Stimulated activated CD4-positive, alpha-beta T cell treated with anti-CD3 and anti-CD28 coated beads, TNF-alpha, amount 100 ng/mL, for 4 hours (primary cell): ENCODE data around the gene ACOX1.

Experiments
- DNase-seq, 3 experiments: peaks; one replicate each; pipeline ENCODE4 v3.0.0-alpha.2; 2020; ENCODE audit warnings: low read depth in 3 of 3

The ACOX1 gene

GRCh38 chr17:75892556-75893224 is 86.3 kb downstream of the ACOX1 start:
- DNase-seq, result no peak

GRCh38 chr17:75891605-75892555 is 87.1 kb downstream of the ACOX1 start:
- DNase-seq, result no peak
